K562 (cell line): ENCODE data around the gene MYRIP. TPM values are rescaled to one million over a fixed set of nuclear protein-coding genes. Genes with fewer than 3 reads are reported as not detected.

ENCODE experiments used
- ATAC-seq: fragments of 200-7000 bp; cut with Tn5 transposase; 3 replicates; pipeline ENCODE4 v1.9.1; 2020; ENCODE audit warnings: moderate library complexity
- BruUV-seq: library from RNA; stranded (reverse); fragments of 400-500 nt; replicated peaks from 2 replicates; lab custom pipeline; 2021; lab: Mats Ljungman, UMichigan
- CTCF ChIA-PET: fragments of 300-600 bp; formaldehyde crosslinking; extraction: SDS; loops from one replicate; lab custom pipeline; 2021; ENCODE audit warnings: low intra/inter-chr PET ratio; lab: Yijun Ruan, JAX
- POLR2A ChIA-PET: fragments of 300-600, 350-650 bp; sonication (Branson Sonifier 250); formaldehyde crosslinking; extraction: SDS; loops from one replicate; lab custom pipeline; 2021; ENCODE audit warnings: antibody characterized with exemption, inconsistent platforms; lab: Yijun Ruan, JAX
- DNase-seq, 4 experiments: peaks; one replicate each; pipeline versions ENCODE4 v3.0.0 to v3.0.0-alpha.2; 2011 to 2018; ENCODE audit warnings: low spot score in 3 of 4, mixed read lengths in 3 of 4; ENCODE audit errors: extremely low read depth in 1 of 4
- FAIRE-seq: peaks from 2 replicates; lab custom pipeline; 2011; peaks lifted over from hg19 to GRCh38; lab: Jason Lieb, UNC
- H2AFZ ChIP-seq: 2 replicates; pipeline ENCODE4 v1.6.0; 2011; ENCODE audit warnings: low read depth, low read length, control low read depth, inconsistent platforms
- H3K27ac ChIP-seq: fragments of 200-600 bp; 3 replicates; pipeline ENCODE4 v1.8.0; 2011; ENCODE audit warnings: low read depth, mild to moderate bottlenecking, control low read depth, inconsistent platforms, low read length, moderate library complexity, mixed read lengths; ENCODE audit errors: extremely low read depth
- H3K27me3 ChIP-seq, 2 experiments: fragments of 300-600 bp in 1 of 2; 2 replicates in 1 of 2; 3 replicates in 1 of 2; pipeline versions ENCODE4 v1.6.0 to v1.8.0; 2011; ENCODE audit warnings: inconsistent platforms in 2 of 2, low read length in 2 of 2, mild to moderate bottlenecking in 1 of 2, mixed read lengths in 1 of 2, moderate library complexity in 1 of 2; ENCODE audit not compliant: control insufficient read depth in 2 of 2, insufficient read depth in 2 of 2
- H3K36me3 ChIP-seq: fragments of 300-600 bp; 3 replicates; pipeline ENCODE4 v1.8.0; 2011; ENCODE audit warnings: mild to moderate bottlenecking, low read length, inconsistent platforms; ENCODE audit not compliant: control insufficient read depth, insufficient read depth
- H3K4me1 ChIP-seq, 2 experiments: fragments of 200-600 bp in 1 of 2; replicated peaks in 1 of 2; 2 replicates in 1 of 2; 3 replicates in 1 of 2; pipeline versions ENCODE4 v1.5.1 to v1.8.0; 2011; ENCODE audit warnings: inconsistent platforms in 2 of 2, low read length in 2 of 2, mild to moderate bottlenecking in 1 of 2, mixed read lengths in 1 of 2, moderate library complexity in 1 of 2; ENCODE audit not compliant: control insufficient read depth in 2 of 2, insufficient read depth in 2 of 2
- H3K4me2 ChIP-seq: 2 replicates; pipeline ENCODE4 v1.6.1; 2011; ENCODE audit warnings: low read length, control low read depth, inconsistent platforms, mixed read lengths; ENCODE audit not compliant: insufficient read depth
- H3K4me3 ChIP-seq: fragments of 200-600 bp; sonication (generic), shearing (Covaris generic); 2 replicates; pipeline ENCODE4 v1.5.1; 2016; ENCODE audit warnings: control low read depth, inconsistent platforms
- H3K79me2 ChIP-seq: fragments of 200-600 bp; 3 replicates; pipeline ENCODE4 v1.8.0; 2011; ENCODE audit warnings: low read length, inconsistent platforms; ENCODE audit not compliant: control insufficient read depth, insufficient read depth
- H3K9ac ChIP-seq, 2 experiments: 2 replicates each; pipeline versions ENCODE4 v1.6.0 to v1.6.1; 2011; ENCODE audit warnings: low read depth in 2 of 2, low read length in 2 of 2, control low read depth in 1 of 2, inconsistent platforms in 1 of 2, mild to moderate bottlenecking in 1 of 2, mixed read lengths in 1 of 2; ENCODE audit not compliant: insufficient read depth in 1 of 2
- H3K9me1 ChIP-seq: one replicate; pipeline ENCODE4 v1.6.0; 2011; ENCODE audit warnings: inconsistent platforms, mild to moderate bottlenecking, low read length, moderate library complexity; ENCODE audit not compliant: control insufficient read depth, insufficient read depth
- H3K9me3 ChIP-seq: replicated peaks from 2 replicates; pipeline ENCODE4 v1.5.1; 2011; ENCODE audit warnings: low read depth, low read length, inconsistent platforms; ENCODE audit not compliant: control insufficient read depth, insufficient read depth
- H4K20me1 ChIP-seq: replicated peaks from 2 replicates; pipeline ENCODE4 v1.6.1; 2011; ENCODE audit warnings: low read length, inconsistent platforms, mixed read lengths; ENCODE audit not compliant: control insufficient read depth, insufficient read depth
- EZH2 ChIP-seq: IDR thresholded peaks from 2 replicates; pipeline ENCODE4 v1.6.1; 2012; ENCODE audit warnings: low read depth, mild to moderate bottlenecking, inconsistent platforms, low read length, borderline replicate concordance
- FOXA3 ChIP-seq, 2 experiments: fragments of 450-650 bp in 1 of 2; sonication (generic) in 1 of 2; formaldehyde crosslinking; IDR thresholded peaks in 1 of 2; conservative IDR thresholded peaks in 1 of 2; 2 replicates each; pipeline versions ENCODE4 v1.4.0 to v1.8.0; 2020 to 2022; ENCODE audit warnings: mild to moderate bottlenecking in 2 of 2, missing genetic modification reagents in 1 of 2
- HDAC8 ChIP-seq: fragments of 450-650 bp; IDR thresholded peaks from 2 replicates; pipeline ENCODE4 v1.6.1; 2016; ENCODE audit warnings: mild to moderate bottlenecking, missing genetic modification characterization, moderate library complexity, missing compliant biosample characterization
- HMG20B ChIP-seq: fragments of 250-450 bp; sonication (Bioruptor Pico); IDR thresholded peaks from 2 replicates; pipeline ENCODE4 v1.5.0; 2021; ENCODE audit warnings: mild to moderate bottlenecking
- HNRNPH1 ChIP-seq: fragments of 200-400 bp; formaldehyde crosslinking; optimal IDR thresholded peaks from 2 replicates; pipeline ENCODE3; 2017; ENCODE audit warnings: low read depth, mild to moderate bottlenecking, low read length, moderate library complexity
- PHTF2 ChIP-seq: fragments of 250-450 bp; sonication (Bioruptor Pico); IDR thresholded peaks from 2 replicates; pipeline ENCODE4 v1.5.0; 2021; ENCODE audit warnings: mild to moderate bottlenecking
- PTTG1 ChIP-seq: fragments of 450-650 bp; IDR thresholded peaks from 2 replicates; pipeline ENCODE4 v1.6.1; 2016; ENCODE audit warnings: low read depth, mild to moderate bottlenecking, missing genetic modification characterization, missing compliant biosample characterization
- SMAD2 ChIP-seq: fragments of 150-350 bp; IDR thresholded peaks from 2 replicates; pipeline ENCODE4 v1.6.1; 2014; ENCODE audit warnings: low read depth, mild to moderate bottlenecking, low read length
- SPI1 ChIP-seq: IDR thresholded peaks from 2 replicates; pipeline ENCODE4 v1.6.1; 2011; ENCODE audit warnings: low read depth, low read length, control low read depth, borderline replicate concordance
- STAT5B ChIP-seq: fragments of 250-450 bp; sonication (Bioruptor Pico); IDR thresholded peaks from 2 replicates; pipeline ENCODE4 v1.8.0; 2021; ENCODE audit warnings: mild to moderate bottlenecking, inconsistent platforms
- TAF15 ChIP-seq: fragments of 200-400 bp; formaldehyde crosslinking; IDR thresholded peaks from 2 replicates; pipeline ENCODE4 v1.6.1; 2017; ENCODE audit warnings: mild to moderate bottlenecking, low read depth, low read length, moderate library complexity
- ZBTB12 ChIP-seq: fragments of 250-450 bp; sonication (Bioruptor Pico); IDR thresholded peaks from 2 replicates; pipeline ENCODE4 v1.4.0; 2020
- ZBTB5 ChIP-seq: fragments of 450-650 bp; IDR thresholded peaks from 2 replicates; pipeline ENCODE4 v1.6.1; 2017; ENCODE audit warnings: antibody characterized with exemption
- ZFP36 ChIP-seq: fragments of 150-350 bp; IDR thresholded peaks from 2 replicates; pipeline ENCODE4 v1.6.1; 2018; ENCODE audit warnings: low read length, low read depth; ENCODE audit not compliant: partially characterized antibody
- ZNF316 ChIP-seq: fragments of 450-650 bp; IDR thresholded peaks from 2 replicates; pipeline ENCODE4 v1.6.1; 2016
- WGBS: fragments of 100-300 bp; shearing (Covaris generic); methylation state at CpG from one replicate; pipeline ENCODE4 v1.1.6; 2016; ENCODE audit warnings: low coverage, mixed read lengths; ENCODE audit not compliant: insufficient coverage; ENCODE audit errors: missing lambda C conversion rate; 5-methylcytosine and 5-hydroxymethylcytosine counted together
- in situ Hi-C: fragments of 300-500 bp; cut with MboI; formaldehyde crosslinking; loops from 4 replicates; pipeline ENCODE4 v1.15.0; 2018; ENCODE audit warnings: inconsistent platforms, mixed read lengths
- intact Hi-C: fragments of 100-400 bp; cut with micrococcal nuclease; formaldehyde crosslinking; loops from 2 replicates; pipeline ENCODE4 v1.14.2; 2022
- polyA plus RNA-seq, 8 experiments: library from polyadenylated mRNA; depleted of rRNA in 4 of 8; stranded (reverse) in 5 of 8; unstranded in 3 of 8; fragments of >200 nt; fragmentation: Nextera tagmentation in 2 of 8; fragmentation: Illumina TruSeq in 1 of 8; extraction: Ambion mirVana in 2 of 8; extraction: Trizol in 1 of 8; gene quantifications; 2 replicates each; pipeline versions ENCODE4 v1.2.1 to v1.2.3, GENCODE V29; 2011 to 2014; ENCODE audit warnings: inconsistent platforms in 1 of 8, missing spikeins in 1 of 8
- total RNA-seq, 7 experiments: library from RNA; depleted of rRNA in 6 of 7; stranded (reverse); fragments of >200 nt in 6 of 7; fragmentation: Illumina TruSeq in 2 of 7; extraction: Trizol in 2 of 7; gene quantifications; 2 replicates each; pipeline versions ENCODE4 v1.2.1 to v1.2.3, GENCODE V29; 2011 to 2021; ENCODE audit warnings: low replicate concordance in 1 of 7
- TF ChIP-seq, protein P1 (sequence below), 2 experiments: IDR thresholded peaks in 1 of 2; conservative IDR thresholded peaks in 1 of 2; 2 replicates each; pipeline ENCODE4 v1.6.1; 2016; ENCODE audit warnings: low read depth in 2 of 2, mild to moderate bottlenecking in 1 of 2, missing compliant biosample characterization in 1 of 2, missing genetic modification characterization in 1 of 2, moderate library complexity in 1 of 2

MYRIP gene
- total and polyA plus RNA-seq, 9 of the 15 experiments (the other 6 are each of a cell fraction or from before 2014, with no cell fraction given): 0.03 to 0.12 TPM; not detected in 7

DNA sequence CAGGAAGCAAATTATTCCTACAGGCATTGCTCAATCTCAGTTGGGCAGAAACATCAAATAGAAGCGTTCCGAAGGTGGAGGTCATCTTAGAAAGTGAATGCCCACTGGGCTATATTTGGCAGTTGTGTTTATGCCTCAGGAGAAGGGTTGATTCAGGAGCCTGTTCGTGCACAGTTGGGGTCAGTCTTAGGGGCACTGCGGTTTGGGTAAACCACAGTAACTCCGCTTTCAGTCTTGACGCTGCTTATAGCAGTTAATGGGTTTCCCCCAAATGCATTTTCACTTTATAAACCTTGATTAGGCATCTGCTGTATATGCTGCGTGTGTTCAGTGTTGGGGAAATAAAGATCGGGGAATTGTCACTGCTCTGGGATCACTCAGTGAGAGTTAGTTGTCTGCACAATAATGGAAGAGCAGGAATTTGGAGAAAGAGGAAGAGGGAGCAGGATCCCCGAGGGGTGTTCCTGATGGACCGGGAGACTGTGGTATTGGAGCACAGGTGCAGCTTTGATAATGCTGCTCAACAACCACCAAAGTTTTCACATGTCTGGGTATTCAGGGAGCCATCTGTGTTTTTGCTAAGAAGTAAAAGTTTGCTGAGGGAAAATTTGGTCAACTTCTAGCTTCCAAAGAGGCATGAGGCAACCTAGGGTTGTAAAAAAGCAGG, 375.8 kb downstream of the MYRIP start (continued):
- TF ChIP-seq ZBTB5: no peak
- TF ChIP-seq ZFP36: no peak
- no peak for TF ChIP-seq PHTF2 (CRISPR knock-in tag)
- 0 out of 2 replicates have a peak, but pooled peaks have one; percentile 7 for TF ChIP-seq SPI1
- TF ChIP-seq FOXA3 (CRISPR knock-in tag; conservative IDR thresholded peaks at IDR 0.05 in 1 of 2, IDR thresholded peaks at IDR 0.05 in 1 of 2): no peak
- TF ChIP-seq TAF15: no peak
- no peak for TF ChIP-seq HMG20B (CRISPR knock-in tag)

- no peak overlapping the region for H3K27ac ChIP-seq
- no peak overlapping the region for H3K4me2 ChIP-seq
- H3K9me1 ChIP-seq: no peaks in the 10 kb centered on the region
- H3K36me3 ChIP-seq: no peaks in the 10 kb centered on the region
- WGBS: 0% methylated on average over 2 of the region's 2 CpGs
- peaks cover 5 to 55% of the 10 kb centered on the region in 2 experiments; a peak in 3 of 5 replicates for H3K27me3 ChIP-seq
- H3K9me3 ChIP-seq: no peaks in the 10 kb centered on the region
- H3K9ac ChIP-seq: no peak overlapping the region
- ChIA-PET POLR2A (interaction anchor here (0.6 to 1.0 kb wide), 3 partner anchors 125 to 622 kb away, joined by 3 to 4 read pairs (median 3); no protein-coding TSS in a partner anchor), CTCF (no interaction called here)
- ATAC-seq: no peak
- H3K79me2 ChIP-seq: no peaks in the 10 kb centered on the region
- peaks cover 0 to 5% of the 10 kb centered on the region in 2 experiments; a peak in 1 of 5 replicates for H3K4me1 ChIP-seq
- in situ Hi-C loops (no loop called here), intact Hi-C loops (no loop called here)
- no peak for FAIRE-seq
- no peak overlapping the region for H2AFZ ChIP-seq
- H3K4me3 ChIP-seq: no peak overlapping the region
- no TSS peak for BruUV-seq
- H4K20me1 ChIP-seq: no peaks in the 10 kb centered on the region
- DNase-seq: no peak
- TF ChIP-seq SMAD2 (no peak), EZH2 (no peak), ZNF316 (no peak), HDAC8 (tag) (no peak), PTTG1 (tag) (no peak), ZBTB12 (CRISPR knock-in tag) (no peak), STAT5B (CRISPR knock-in tag) (no peak), HNRNPH1 (no peak)
- TF ChIP-seq, protein P1, sequence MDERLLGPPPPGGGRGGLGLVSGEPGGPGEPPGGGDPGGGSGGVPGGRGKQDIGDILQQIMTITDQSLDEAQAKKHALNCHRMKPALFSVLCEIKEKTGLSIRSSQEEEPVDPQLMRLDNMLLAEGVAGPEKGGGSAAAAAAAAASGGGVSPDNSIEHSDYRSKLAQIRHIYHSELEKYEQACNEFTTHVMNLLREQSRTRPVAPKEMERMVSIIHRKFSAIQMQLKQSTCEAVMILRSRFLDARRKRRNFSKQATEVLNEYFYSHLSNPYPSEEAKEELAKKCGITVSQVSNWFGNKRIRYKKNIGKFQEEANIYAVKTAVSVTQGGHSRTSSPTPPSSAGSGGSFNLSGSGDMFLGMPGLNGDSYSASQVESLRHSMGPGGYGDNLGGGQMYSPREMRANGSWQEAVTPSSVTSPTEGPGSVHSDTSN (CRISPR knock-in tag; IDR thresholded peaks at IDR 0.05; ENCODE audit: low read depth): no peak
- TF ChIP-seq, protein P1 (tag; conservative IDR thresholded peaks at IDR 0.05; ENCODE audit: low read depth): no peak
Observed at GRCh38 chr3:40186508-40186907, 377.1 kb downstream of the MYRIP start.
